ENCODE data around the gene ADORA2A.

The ADORA2A gene

DNA sequence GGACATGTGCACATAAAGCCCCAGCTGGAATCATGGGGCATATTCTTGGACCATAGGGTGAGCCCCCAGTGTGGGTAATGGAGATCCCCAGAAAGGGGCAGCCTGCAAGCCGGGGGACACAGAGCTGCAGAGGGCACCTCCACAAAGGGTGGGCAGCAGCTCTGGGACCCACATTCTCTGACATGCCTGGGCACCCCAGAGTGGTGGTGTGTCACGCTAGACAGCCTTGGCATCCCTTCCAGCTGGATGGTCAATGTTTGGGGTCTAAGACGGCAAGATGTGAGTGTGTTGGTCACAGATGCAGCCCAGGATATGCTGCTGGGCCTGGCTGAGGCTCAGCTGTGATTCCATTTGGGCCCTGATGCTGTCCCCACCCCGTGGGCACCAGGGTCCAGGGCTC, 9.7 kb downstream of the ADORA2A start:
- H4K20me1 ChIP-seq (ENCODE audit: control insufficient read depth, insufficient read depth, low read depth, low read length): peaks cover 4% of the 10 kb centered on the region
- H3K4me2 ChIP-seq (ENCODE audit: low read length): peak overlapping the region; percentile 96
- no peaks in the 10 kb centered on the region for H3K27me3 ChIP-seq (ENCODE audit: control insufficient read depth, low read length)
- peaks cover 42% of the 10 kb centered on the region for H3F3A ChIP-seq (ENCODE audit: control insufficient read depth, insufficient read depth)
- peak overlapping the region; percentile 98 for H3K27ac ChIP-seq (ENCODE audit: low read depth, low read length)
- H3K4me1 ChIP-seq (ENCODE audit: control insufficient read depth, low read length): peaks cover 67% of the 10 kb centered on the region
- H3K4me3 ChIP-seq (ENCODE audit: low read length): peak overlapping the region; percentile 64
- H3K9me3 ChIP-seq (ENCODE audit: control insufficient read depth, insufficient read depth, low read length): no peaks in the 10 kb centered on the region
- TF ChIP-seq, protein P1, sequence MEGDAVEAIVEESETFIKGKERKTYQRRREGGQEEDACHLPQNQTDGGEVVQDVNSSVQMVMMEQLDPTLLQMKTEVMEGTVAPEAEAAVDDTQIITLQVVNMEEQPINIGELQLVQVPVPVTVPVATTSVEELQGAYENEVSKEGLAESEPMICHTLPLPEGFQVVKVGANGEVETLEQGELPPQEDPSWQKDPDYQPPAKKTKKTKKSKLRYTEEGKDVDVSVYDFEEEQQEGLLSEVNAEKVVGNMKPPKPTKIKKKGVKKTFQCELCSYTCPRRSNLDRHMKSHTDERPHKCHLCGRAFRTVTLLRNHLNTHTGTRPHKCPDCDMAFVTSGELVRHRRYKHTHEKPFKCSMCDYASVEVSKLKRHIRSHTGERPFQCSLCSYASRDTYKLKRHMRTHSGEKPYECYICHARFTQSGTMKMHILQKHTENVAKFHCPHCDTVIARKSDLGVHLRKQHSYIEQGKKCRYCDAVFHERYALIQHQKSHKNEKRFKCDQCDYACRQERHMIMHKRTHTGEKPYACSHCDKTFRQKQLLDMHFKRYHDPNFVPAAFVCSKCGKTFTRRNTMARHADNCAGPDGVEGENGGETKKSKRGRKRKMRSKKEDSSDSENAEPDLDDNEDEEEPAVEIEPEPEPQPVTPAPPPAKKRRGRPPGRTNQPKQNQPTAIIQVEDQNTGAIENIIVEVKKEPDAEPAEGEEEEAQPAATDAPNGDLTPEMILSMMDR (IDR thresholded peaks at IDR 0.05; ENCODE audit: low read depth, low read length, poor library complexity, severe bottlenecking): no peak
- TF ChIP-seq EZH2phosphoT487 (IDR thresholded peaks at IDR 0.05; ENCODE audit: borderline replicate concordance, low read length): no peak
- H3K36me3 ChIP-seq (ENCODE audit: control insufficient read depth, low read length): peaks cover 83% of the 10 kb centered on the region
- H3K9me2 ChIP-seq (replicated peaks; ENCODE audit: control insufficient read depth, low read length): no peaks in the 10 kb centered on the region
- H3K79me2 ChIP-seq (ENCODE audit: control insufficient read depth, low read length): peaks cover 66% of the 10 kb centered on the region

DNA sequence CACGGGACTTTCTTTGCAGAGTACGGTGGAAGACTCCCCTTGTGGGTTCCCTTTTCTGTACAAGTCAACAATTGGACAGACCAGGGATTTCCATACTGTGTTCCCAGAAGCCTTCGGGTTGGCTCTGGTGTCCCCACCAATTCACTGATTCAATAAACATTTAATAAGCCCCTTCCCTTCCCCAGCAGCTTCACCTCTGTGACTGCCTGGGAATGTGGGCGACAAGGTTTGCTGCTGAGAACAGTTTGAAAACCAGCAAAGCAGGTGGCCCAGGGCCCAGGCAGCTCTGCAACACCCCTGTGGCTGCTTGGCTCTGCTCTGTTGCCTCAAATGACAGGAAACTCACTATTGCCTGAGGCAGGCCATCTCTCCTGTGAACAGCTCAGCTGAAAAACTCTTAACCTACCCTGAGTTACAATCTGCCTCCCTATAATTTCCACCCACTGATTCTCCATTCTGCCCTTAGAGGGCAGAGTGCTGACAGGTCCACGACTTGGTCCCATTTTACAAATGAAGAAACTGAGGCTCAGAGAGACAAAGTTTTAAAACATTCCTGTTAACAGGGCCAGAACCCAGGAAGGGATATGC, 10.4 kb downstream of the ADORA2A start:
- H3K36me3 ChIP-seq (ENCODE audit: control insufficient read depth, low read length): peaks cover 84% of the 10 kb centered on the region
- H3F3A ChIP-seq (ENCODE audit: control insufficient read depth, insufficient read depth): peaks cover 42% of the 10 kb centered on the region
- peaks cover 59% of the 10 kb centered on the region for H3K79me2 ChIP-seq (ENCODE audit: control insufficient read depth, low read length)
- H3K4me1 ChIP-seq (ENCODE audit: control insufficient read depth, low read length): peaks cover 59% of the 10 kb centered on the region
- peak overlapping the region; percentile 64 for H3K4me3 ChIP-seq (ENCODE audit: low read length)
- H3K9me2 ChIP-seq (replicated peaks; ENCODE audit: control insufficient read depth, low read length): no peaks in the 10 kb centered on the region
- H3K4me2 ChIP-seq (ENCODE audit: low read length): peak overlapping the region; percentile 96
- peak overlapping the region; percentile 98 for H3K27ac ChIP-seq (ENCODE audit: low read depth, low read length)
- no peaks in the 10 kb centered on the region for H3K27me3 ChIP-seq (ENCODE audit: control insufficient read depth, low read length)
- H3K9me3 ChIP-seq (ENCODE audit: control insufficient read depth, insufficient read depth, low read length): no peaks in the 10 kb centered on the region
- H4K20me1 ChIP-seq (ENCODE audit: control insufficient read depth, insufficient read depth, low read depth, low read length): peaks cover 4% of the 10 kb centered on the region
- TF ChIP-seq EZH2phosphoT487 (IDR thresholded peaks at IDR 0.05; ENCODE audit: borderline replicate concordance, low read length): no peak
- TF ChIP-seq, protein P1 (IDR thresholded peaks at IDR 0.05; ENCODE audit: low read depth, low read length, poor library complexity, severe bottlenecking): peak; percentile 80

DNA sequence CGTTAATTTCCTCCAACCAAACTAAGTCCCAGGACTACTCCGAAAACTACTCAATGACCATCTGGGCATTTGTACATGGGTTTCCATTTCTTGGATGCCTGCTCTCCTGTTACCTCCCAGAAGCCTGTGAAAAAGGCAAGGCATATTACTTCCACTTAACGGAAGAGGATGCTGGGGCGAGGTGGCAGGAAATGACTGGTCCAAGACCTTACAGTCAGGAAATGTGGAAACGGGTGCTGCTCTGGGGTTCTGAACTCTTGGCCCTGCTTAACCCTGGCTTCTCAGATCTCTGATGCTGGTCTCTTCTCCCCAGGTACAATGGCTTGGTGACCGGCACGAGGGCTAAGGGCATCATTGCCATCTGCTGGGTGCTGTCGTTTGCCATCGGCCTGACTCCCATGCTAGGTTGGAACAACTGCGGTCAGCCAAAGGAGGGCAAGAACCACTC, 12.9 kb downstream of the ADORA2A start:
- Histone ChIP-seq H3K9me2 (replicated peaks; ENCODE audit: control insufficient read depth, low read length) (no peaks in the 10 kb centered on the region), H3K4me2 (ENCODE audit: low read length) (no peak overlapping the region), H4K20me1 (ENCODE audit: control insufficient read depth, insufficient read depth, low read depth, low read length) (peaks cover 4% of the 10 kb centered on the region), H3K36me3 (ENCODE audit: control insufficient read depth, low read length) (peaks cover 78% of the 10 kb centered on the region), H3K9me3 (ENCODE audit: control insufficient read depth, insufficient read depth, low read length) (no peaks in the 10 kb centered on the region), H3K27me3 (ENCODE audit: control insufficient read depth, low read length) (no peaks in the 10 kb centered on the region), H3K79me2 (ENCODE audit: control insufficient read depth, low read length) (peaks cover 45% of the 10 kb centered on the region), H3F3A (ENCODE audit: control insufficient read depth, insufficient read depth) (peaks cover 24% of the 10 kb centered on the region), H3K27ac (ENCODE audit: low read depth, low read length) (no peak overlapping the region), H3K4me1 (ENCODE audit: control insufficient read depth, low read length) (peaks cover 35% of the 10 kb centered on the region), H3K4me3 (ENCODE audit: low read length) (no peak overlapping the region)
- TF ChIP-seq EZH2phosphoT487 (IDR thresholded peaks at IDR 0.05; ENCODE audit: borderline replicate concordance, low read length): no peak
- TF ChIP-seq, protein P1 (IDR thresholded peaks at IDR 0.05; ENCODE audit: low read depth, low read length, poor library complexity, severe bottlenecking): no peak
